ENCODE measurements around the gene KIAA0040. TPM values are rescaled to one million over a fixed set of nuclear protein-coding genes. Genes with fewer than 3 reads are reported as not detected.
A peak's percentile ranks its signal among the peaks of the same experiment; 100 is the strongest.

The KIAA0040 gene
- total and polyA plus RNA-seq, 11 donors = 4.8 to 45.3 (median 12.9) TPM

DNA sequence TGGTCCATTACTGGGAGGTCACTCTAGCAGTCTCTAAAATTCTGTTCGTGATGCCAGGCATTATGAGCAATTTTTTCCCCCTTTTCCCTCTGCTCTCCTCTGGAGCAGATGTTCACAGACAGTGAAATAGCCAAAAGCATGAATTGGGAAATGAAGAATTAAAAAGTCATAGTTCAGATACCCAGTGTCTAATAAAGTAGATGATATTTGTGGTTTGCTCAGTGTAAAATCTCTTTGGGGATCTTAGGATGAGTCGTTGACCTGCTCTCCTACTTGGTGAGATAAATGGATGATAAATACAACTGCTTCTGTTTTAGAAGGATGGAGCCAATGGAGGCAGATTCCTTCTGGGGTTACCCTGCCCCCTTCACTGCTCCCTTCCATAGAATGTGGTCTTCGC lies 56.3 kb downstream of the KIAA0040 start:
- intact Hi-C loops (cut with DNase I) = no loop called here
- no peak for TF ChIP-seq POLR2A (IDR thresholded peaks at IDR 0.05)
- TF ChIP-seq, protein P1, sequence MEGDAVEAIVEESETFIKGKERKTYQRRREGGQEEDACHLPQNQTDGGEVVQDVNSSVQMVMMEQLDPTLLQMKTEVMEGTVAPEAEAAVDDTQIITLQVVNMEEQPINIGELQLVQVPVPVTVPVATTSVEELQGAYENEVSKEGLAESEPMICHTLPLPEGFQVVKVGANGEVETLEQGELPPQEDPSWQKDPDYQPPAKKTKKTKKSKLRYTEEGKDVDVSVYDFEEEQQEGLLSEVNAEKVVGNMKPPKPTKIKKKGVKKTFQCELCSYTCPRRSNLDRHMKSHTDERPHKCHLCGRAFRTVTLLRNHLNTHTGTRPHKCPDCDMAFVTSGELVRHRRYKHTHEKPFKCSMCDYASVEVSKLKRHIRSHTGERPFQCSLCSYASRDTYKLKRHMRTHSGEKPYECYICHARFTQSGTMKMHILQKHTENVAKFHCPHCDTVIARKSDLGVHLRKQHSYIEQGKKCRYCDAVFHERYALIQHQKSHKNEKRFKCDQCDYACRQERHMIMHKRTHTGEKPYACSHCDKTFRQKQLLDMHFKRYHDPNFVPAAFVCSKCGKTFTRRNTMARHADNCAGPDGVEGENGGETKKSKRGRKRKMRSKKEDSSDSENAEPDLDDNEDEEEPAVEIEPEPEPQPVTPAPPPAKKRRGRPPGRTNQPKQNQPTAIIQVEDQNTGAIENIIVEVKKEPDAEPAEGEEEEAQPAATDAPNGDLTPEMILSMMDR (IDR thresholded peaks at IDR 0.05) = no peak
- Histone ChIP-seq H3K4me1 (peaks cover 0 to 18% (median 5%) of the 10 kb centered on the region in 12 donors), H3K36me3 (no peaks in the 10 kb centered on the region), H3K9me3 (no peaks in the 10 kb centered on the region), H3K27ac (no peak overlapping the region), H3K4me3 (no peak overlapping the region), H3K27me3 (no peaks in the 10 kb centered on the region)
- no peak for DNase-seq
- WGBS, 4 donors = 85 to 91% (median 87%) methylated on average over 3 of the region's 3 CpGs
- no peak for ATAC-seq

DNA sequence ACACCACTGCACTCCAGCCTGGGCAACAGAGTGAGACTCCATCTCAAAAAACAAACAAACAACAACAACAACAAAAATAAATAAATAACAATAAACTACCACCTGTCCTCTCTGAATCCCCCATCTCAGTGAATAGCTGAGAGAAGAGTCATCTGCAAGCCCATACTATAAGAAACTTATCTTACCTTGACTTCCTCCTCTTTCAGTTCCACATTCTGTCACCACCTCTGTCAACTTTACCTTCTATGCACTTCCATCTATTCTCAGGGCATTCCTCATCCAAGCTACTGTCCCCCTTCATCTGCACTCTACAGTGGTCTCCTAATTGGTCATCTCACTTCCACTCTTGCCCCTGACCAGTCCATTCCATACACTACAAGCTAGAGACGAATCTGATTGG lies 58.1 kb downstream of the KIAA0040 start:
- TF ChIP-seq, protein P1 (IDR thresholded peaks at IDR 0.05) = no peak
- no peak for TF ChIP-seq POLR2A (IDR thresholded peaks at IDR 0.05)
- intact Hi-C loops (cut with DNase I) = no loop called here
- H3K27ac ChIP-seq = no peak overlapping the region
- H3K4me1 ChIP-seq = peaks cover 0 to 34% (median 15%) of the 10 kb centered on the region in 12 donors
- no peaks in the 10 kb centered on the region for H3K27me3 ChIP-seq
- WGBS, 4 donors = 73 to 97% (median 87%) methylated on average over 1 of the region's 1 CpG
- H3K4me3 ChIP-seq = no peak overlapping the region
- no peak for DNase-seq
- H3K9me3 ChIP-seq = no peaks in the 10 kb centered on the region
- H3K36me3 ChIP-seq = no peaks in the 10 kb centered on the region
- ATAC-seq = no peak

DNA sequence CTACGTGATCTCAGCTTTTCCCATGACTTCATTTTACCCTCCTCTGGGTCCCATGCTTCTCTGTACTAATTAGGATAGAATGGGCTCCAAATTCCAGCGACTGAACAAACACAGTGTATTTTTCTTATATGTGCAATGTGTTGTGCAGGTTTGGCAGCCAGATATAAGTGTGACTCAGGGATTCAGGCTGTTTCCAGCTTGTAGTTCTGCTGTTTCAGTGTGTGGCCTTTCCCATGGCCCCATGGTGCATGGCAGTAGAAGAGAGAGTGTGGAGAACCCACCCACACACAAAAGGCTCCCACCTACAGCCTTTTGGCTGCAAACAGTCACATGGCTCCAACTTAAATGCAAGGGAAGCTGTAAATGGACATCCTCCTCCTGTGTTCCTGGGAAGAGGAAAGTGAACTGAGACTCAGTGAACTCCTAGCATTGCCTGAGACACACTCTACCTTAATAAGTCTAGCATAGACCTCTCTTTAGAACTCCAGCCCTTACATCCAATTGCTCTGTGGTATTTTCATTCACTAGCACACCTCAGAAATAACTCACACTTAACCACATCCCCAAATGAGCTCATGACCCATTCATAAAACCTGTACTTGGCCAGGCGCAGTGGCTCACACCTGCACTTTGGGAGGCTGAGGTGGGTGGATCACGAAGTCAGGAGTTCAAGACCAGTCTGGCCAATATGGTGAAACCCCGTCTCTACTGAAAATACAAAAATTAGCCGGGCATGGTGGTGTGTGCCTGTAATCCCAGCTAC lies 58.7 kb downstream of the KIAA0040 start:
- Histone ChIP-seq H3K27me3 (no peaks in the 10 kb centered on the region), H3K4me3 (no peak overlapping the region), H3K4me1 (peaks cover 0 to 41% (median 21%) of the 10 kb centered on the region in 12 donors), H3K9me3 (no peaks in the 10 kb centered on the region), H3K27ac (no peak overlapping the region), H3K36me3 (no peaks in the 10 kb centered on the region)
- intact Hi-C loops (cut with DNase I) = no loop called here
- ATAC-seq (peak in 1 of 4 donors; percentile 30), DNase-seq (no peak)
- WGBS, 4 donors = 85 to 91% (median 88%) methylated on average over 6 of the region's 6 CpGs
- no peak for TF ChIP-seq POLR2A (IDR thresholded peaks at IDR 0.05)
- TF ChIP-seq, protein P1 (IDR thresholded peaks at IDR 0.05) = no peak

DNA sequence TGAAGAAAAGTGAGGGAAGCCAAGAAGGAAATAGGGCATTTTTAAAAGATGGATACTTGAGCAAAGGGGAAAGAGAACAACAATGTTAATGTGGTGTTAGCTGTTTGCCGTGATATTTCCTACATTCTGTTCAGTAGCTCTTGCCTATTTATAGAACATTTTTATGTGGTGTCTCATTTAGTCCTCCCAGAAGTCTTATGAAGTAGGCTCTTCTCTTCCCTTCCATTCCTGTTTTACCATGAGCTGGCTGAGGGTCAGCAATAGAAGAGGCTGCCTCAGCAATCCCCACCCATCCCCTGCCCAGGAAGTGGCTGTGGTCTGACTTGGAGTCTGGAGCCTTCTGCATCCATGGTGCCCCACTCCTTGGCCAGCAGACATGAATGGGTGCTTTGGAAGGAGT lies 60.1 kb downstream of the KIAA0040 start:
- WGBS, 4 donors = 10 to 20% (median 18%) methylated on average over 1 of the region's 1 CpG
- DNase-seq (no peak), ATAC-seq (peak in 2 of 4 donors; percentile 17 to 34)
- Histone ChIP-seq H3K36me3 (no peaks in the 10 kb centered on the region), H3K27ac (peak overlapping the region in 1 of 12 donors; percentile 32), H3K4me1 (peaks cover 0 to 52% (median 31%) of the 10 kb centered on the region in 12 donors), H3K4me3 (no peak overlapping the region), H3K9me3 (no peaks in the 10 kb centered on the region), H3K27me3 (no peaks in the 10 kb centered on the region)
- no peak for TF ChIP-seq POLR2A (IDR thresholded peaks at IDR 0.05)
- TF ChIP-seq, protein P1 (IDR thresholded peaks at IDR 0.05) = no peak
- intact Hi-C loops (cut with DNase I) = no loop called here
